ENCODE measurements around the gene RSBN1. TPM values are rescaled to one million over a fixed set of nuclear protein-coding genes. Genes with fewer than 3 reads are reported as not detected.

The RSBN1 gene
- total RNA-seq, 1 donor from 2014 or later: 11.8 TPM

DNA sequence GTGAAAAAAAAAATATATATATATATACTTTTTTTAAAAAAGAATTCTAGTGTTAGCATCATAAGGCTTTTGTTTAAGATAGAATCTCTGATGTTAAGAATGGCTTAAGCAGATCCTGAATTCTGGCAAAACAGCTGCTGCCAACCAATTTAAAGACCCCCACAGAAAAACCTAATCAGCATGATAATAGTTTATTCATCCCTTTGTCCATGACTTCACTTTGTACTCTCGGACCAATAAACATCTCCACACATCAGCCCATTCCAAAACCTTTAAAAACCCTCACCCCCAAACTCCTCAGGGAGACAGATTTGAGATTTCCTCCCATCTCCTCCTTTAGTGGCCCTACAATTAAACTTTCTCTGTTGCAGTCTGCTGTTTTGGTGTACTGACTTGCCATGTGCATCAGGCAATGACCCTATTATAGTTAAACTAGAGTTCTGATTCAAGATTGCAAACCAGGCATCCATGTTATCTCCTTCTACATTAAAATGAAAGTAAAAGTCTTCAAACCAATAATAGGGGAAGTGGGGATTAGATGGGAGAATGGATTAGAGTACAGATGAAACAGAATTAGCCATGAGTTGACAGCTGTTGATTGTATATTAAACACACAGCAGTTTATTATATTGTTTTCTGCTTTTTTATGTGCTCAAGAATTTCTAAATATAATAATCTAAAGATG lies 43.2 kb downstream of the RSBN1 start:
- DNase-seq (ENCODE audit: low spot score): no peak
- H3K27me3 Mint-ChIP-seq (ENCODE audit: low read depth): no peaks in the 10 kb centered on the region
- H3K27ac Mint-ChIP-seq (ENCODE audit: unreplicated experiment): no peak overlapping the region
- TF ChIP-seq, protein P1, sequence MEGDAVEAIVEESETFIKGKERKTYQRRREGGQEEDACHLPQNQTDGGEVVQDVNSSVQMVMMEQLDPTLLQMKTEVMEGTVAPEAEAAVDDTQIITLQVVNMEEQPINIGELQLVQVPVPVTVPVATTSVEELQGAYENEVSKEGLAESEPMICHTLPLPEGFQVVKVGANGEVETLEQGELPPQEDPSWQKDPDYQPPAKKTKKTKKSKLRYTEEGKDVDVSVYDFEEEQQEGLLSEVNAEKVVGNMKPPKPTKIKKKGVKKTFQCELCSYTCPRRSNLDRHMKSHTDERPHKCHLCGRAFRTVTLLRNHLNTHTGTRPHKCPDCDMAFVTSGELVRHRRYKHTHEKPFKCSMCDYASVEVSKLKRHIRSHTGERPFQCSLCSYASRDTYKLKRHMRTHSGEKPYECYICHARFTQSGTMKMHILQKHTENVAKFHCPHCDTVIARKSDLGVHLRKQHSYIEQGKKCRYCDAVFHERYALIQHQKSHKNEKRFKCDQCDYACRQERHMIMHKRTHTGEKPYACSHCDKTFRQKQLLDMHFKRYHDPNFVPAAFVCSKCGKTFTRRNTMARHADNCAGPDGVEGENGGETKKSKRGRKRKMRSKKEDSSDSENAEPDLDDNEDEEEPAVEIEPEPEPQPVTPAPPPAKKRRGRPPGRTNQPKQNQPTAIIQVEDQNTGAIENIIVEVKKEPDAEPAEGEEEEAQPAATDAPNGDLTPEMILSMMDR (IDR thresholded peaks at IDR 0.05): no peak
- H3K36me3 Mint-ChIP-seq (ENCODE audit: low read depth): peaks cover 11% of the 10 kb centered on the region
- H3K4me1 Mint-ChIP-seq (ENCODE audit: low read depth): peaks cover 6% of the 10 kb centered on the region
- H3K9me3 Mint-ChIP-seq (ENCODE audit: low read depth): no peaks in the 10 kb centered on the region
- no peak overlapping the region for H3K4me3 Mint-ChIP-seq (ENCODE audit: unreplicated experiment)

DNA sequence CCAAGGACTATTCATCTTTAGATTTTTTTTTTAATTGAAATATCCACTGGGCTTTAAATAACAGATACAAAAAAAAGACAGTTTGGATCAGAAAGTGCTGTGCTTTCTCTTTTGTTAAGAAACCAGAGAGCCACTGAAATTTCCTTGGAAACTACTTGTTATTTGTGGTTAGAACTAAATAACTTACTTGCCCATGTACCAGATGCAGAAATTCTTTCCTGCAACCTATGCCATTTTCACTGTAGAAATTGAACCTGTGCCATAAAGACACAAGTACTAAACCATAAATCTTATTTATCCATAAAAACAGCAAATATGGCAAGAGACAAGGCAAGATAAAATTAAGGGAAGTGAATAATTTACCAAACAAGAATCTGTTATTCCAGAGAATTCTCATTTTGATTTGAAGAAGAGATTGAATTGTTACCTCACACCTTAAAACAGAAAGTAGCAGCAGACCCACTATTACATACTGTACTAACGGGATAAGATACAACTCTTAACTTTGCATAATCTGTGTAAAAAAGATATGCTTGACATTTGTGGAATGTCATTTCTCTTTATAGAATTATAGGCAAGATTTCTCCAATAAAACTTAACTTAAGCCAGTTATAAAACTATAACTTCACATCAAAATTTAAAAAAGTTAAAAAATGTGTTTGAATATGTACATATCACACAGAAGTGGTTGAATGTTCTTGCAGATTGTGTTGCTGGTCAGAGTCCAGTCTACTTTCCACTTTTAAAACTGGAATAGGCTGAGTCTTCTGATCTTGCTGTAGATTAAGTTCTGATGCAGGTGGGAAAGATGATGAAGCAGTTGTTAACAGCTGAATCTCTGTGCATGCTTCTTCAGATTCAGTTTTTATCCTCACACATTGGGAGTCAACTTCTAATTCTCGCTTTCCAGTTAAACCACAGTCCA lies 46.7 kb downstream of the RSBN1 start:
- H3K9me3 Mint-ChIP-seq (ENCODE audit: low read depth): no peaks in the 10 kb centered on the region
- peaks cover 11% of the 10 kb centered on the region for H3K36me3 Mint-ChIP-seq (ENCODE audit: low read depth)
- no peak for DNase-seq (ENCODE audit: low spot score)
- TF ChIP-seq, protein P1 (IDR thresholded peaks at IDR 0.05): no peak
- no peaks in the 10 kb centered on the region for H3K27me3 Mint-ChIP-seq (ENCODE audit: low read depth)
- H3K27ac Mint-ChIP-seq (ENCODE audit: unreplicated experiment): no peak overlapping the region
- H3K4me1 Mint-ChIP-seq (ENCODE audit: low read depth): peaks cover 6% of the 10 kb centered on the region
- no peak overlapping the region for H3K4me3 Mint-ChIP-seq (ENCODE audit: unreplicated experiment)

DNA sequence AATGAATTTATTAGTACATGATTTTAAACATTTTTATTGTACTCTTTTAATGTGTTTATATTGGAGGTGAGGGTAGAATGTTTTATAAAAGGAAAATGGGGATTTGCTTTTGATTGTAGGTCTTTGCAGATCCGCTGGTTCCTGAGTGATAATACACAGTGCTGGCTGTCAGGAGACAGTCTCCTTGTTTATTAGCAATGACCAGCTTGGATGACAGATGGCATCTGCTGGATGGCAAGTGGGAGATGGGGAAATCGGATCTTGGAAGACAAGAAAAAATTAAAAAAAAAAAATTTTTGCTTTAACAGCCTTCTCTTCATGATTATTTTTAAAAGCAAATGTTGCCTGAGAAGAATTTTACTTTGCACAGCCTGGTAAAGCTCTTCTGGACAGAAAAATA lies 48.6 kb downstream of the RSBN1 start:
- Mint-ChIP-seq H3K4me3 (ENCODE audit: unreplicated experiment) (no peak overlapping the region), H3K4me1 (ENCODE audit: low read depth) (peaks cover 12% of the 10 kb centered on the region), H3K27me3 (ENCODE audit: low read depth) (no peaks in the 10 kb centered on the region), H3K27ac (ENCODE audit: unreplicated experiment) (peak overlapping the region; percentile 49), H3K36me3 (ENCODE audit: low read depth) (peaks cover 11% of the 10 kb centered on the region), H3K9me3 (ENCODE audit: low read depth) (no peaks in the 10 kb centered on the region)
- no peak for DNase-seq (ENCODE audit: low spot score)
- TF ChIP-seq, protein P1 (IDR thresholded peaks at IDR 0.05): no peak

DNA sequence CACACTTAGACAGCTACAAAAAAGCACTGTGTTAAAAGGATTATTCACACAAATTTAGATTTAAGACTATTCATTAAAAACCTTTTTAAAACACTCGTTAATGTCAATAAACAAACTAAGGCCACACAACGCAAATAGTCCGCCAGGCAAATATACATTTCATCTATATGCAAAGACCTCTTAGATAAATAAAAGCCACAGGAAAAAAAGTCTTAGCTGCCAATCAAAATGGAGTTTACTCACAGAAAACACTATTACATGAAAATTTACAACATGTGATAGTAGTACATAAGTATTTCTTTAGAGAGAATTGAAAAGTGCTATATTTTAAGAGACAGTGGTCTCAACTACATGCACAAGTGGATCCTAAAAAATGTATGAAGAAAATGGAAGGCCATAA lies 50.3 kb downstream of the RSBN1 start:
- TF ChIP-seq, protein P1 (IDR thresholded peaks at IDR 0.05): no peak
- Mint-ChIP-seq H3K4me3 (ENCODE audit: unreplicated experiment) (no peak overlapping the region), H3K27me3 (ENCODE audit: low read depth) (no peaks in the 10 kb centered on the region), H3K9me3 (ENCODE audit: low read depth) (no peaks in the 10 kb centered on the region), H3K27ac (ENCODE audit: unreplicated experiment) (no peak overlapping the region), H3K4me1 (ENCODE audit: low read depth) (peaks cover 20% of the 10 kb centered on the region), H3K36me3 (ENCODE audit: low read depth) (peaks cover 5% of the 10 kb centered on the region)
- no peak for DNase-seq (ENCODE audit: low spot score)
